SK-N-SH (cell line): ENCODE data around the gene TSPAN14. TPM values are rescaled to one million over a fixed set of nuclear protein-coding genes. Genes with fewer than 3 reads are reported as not detected.
A peak's percentile ranks its signal among the peaks of the same experiment; 100 is the strongest.

Source experiments
- CTCF ChIA-PET: fragments of 300-600, 350-600 bp; formaldehyde crosslinking; extraction: SDS; loops from one replicate; lab custom pipeline; 2021; lab: Yijun Ruan, JAX
- POLR2A ChIA-PET: fragments of 350-600 bp; sonication (Branson Sonifier 250); formaldehyde crosslinking; extraction: SDS; loops from one replicate; lab custom pipeline; 2020; ENCODE audit warnings: antibody characterized with exemption, inconsistent platforms; lab: Yijun Ruan, JAX
- DNase-seq: peaks from one replicate; pipeline ENCODE4 v3.0.0; 2012
- H2AFZ ChIP-seq: fragments of 200-600 bp; sonication (generic); 2 replicates; pipeline ENCODE4 v1.8.1; 2016; ENCODE audit warnings: antibody characterized with exemption, mild to moderate bottlenecking, low read depth
- H3F3A ChIP-seq: fragments of 200-600 bp; sonication (generic); replicated peaks from 2 replicates; pipeline ENCODE3; 2016; ENCODE audit warnings: antibody characterized with exemption, mild to moderate bottlenecking; ENCODE audit not compliant: insufficient read depth
- H3K27ac ChIP-seq, 2 experiments: fragments of 200-500 bp in 1 of 2; fragments of 200-600 bp in 1 of 2; sonication (Bioruptor generic) in 1 of 2; sonication (generic), shearing (Covaris generic) in 1 of 2; 2 replicates each; pipeline versions ENCODE4 v1.5.1 to v1.6.1; 2014 to 2016; ENCODE audit warnings: low read depth in 2 of 2, inconsistent platforms in 1 of 2, low read length in 1 of 2, mild to moderate bottlenecking in 1 of 2, mixed read lengths in 1 of 2
- H3K27me3 ChIP-seq: fragments of 200-600 bp; sonication (generic), shearing (Covaris generic); 2 replicates; pipeline ENCODE4 v1.6.1; 2016; ENCODE audit warnings: mixed run types; ENCODE audit not compliant: insufficient read depth
- H3K36me3 ChIP-seq, 2 experiments: fragments of 200-500 bp in 1 of 2; fragments of 200-600 bp in 1 of 2; sonication (Bioruptor generic) in 1 of 2; sonication (generic) in 1 of 2; replicated peaks in 1 of 2; 2 replicates each; pipeline versions ENCODE3 to v1.5.1; 2014 to 2016; ENCODE audit warnings: low read length in 1 of 2, mild to moderate bottlenecking in 1 of 2; ENCODE audit not compliant: insufficient read depth in 2 of 2, control insufficient read depth in 1 of 2
- H3K4me1 ChIP-seq, 2 experiments: fragments of 200-500 bp in 1 of 2; fragments of 200-600 bp in 1 of 2; sonication (Bioruptor generic) in 1 of 2; sonication (generic), shearing (Covaris generic) in 1 of 2; 2 replicates each; pipeline versions ENCODE4 v1.5.1 to v1.6.1; 2014 to 2016; ENCODE audit warnings: low read depth in 1 of 2, low read length in 1 of 2, mixed run types in 1 of 2; ENCODE audit not compliant: insufficient read depth in 2 of 2, control insufficient read depth in 1 of 2
- H3K4me2 ChIP-seq: fragments of 200-600 bp; sonication (generic), shearing (Covaris generic); 2 replicates; pipeline ENCODE4 v1.6.1; 2017; ENCODE audit warnings: mixed run types
- H3K4me3 ChIP-seq, 2 experiments: fragments of 200-500 bp in 1 of 2; fragments of 200-600 bp in 1 of 2; sonication (Bioruptor generic) in 1 of 2; sonication (generic), shearing (Covaris generic) in 1 of 2; 2 replicates each; pipeline versions ENCODE4 v1.5.1 to v1.8.1; 2014 to 2016; ENCODE audit warnings: low read depth in 2 of 2, inconsistent platforms in 1 of 2, low read length in 1 of 2, mild to moderate bottlenecking in 1 of 2, mixed read lengths in 1 of 2, moderate library complexity in 1 of 2
- H3K79me2 ChIP-seq: fragments of 200-600 bp; sonication (generic); 2 replicates; pipeline ENCODE4 v1.8.1; 2017; ENCODE audit warnings: mild to moderate bottlenecking; ENCODE audit not compliant: insufficient read depth
- H3K9ac ChIP-seq: fragments of 200-600 bp; sonication (generic); 2 replicates; pipeline ENCODE4 v1.6.1; 2017; ENCODE audit warnings: mixed run types
- H3K9me2 ChIP-seq: fragments of 200-600 bp; sonication (generic); 2 replicates; pipeline ENCODE4 v1.6.1; 2017; ENCODE audit warnings: mixed run types
- H3K9me3 ChIP-seq: fragments of 200-600 bp; sonication (generic); 2 replicates; pipeline ENCODE4 v1.6.1; 2017; ENCODE audit warnings: mixed run types, mild to moderate bottlenecking, moderate library complexity
- H4K20me1 ChIP-seq: fragments of 200-600 bp; sonication (generic); 2 replicates; pipeline ENCODE4 v1.6.1; 2017; ENCODE audit warnings: mild to moderate bottlenecking, mixed run types; ENCODE audit not compliant: insufficient read depth
- CHD2 ChIP-seq: fragments of 150-350 bp; IDR thresholded peaks from 2 replicates; pipeline ENCODE4 v1.6.1; 2018; ENCODE audit warnings: low read length; ENCODE audit not compliant: partially characterized antibody
- ELF1 ChIP-seq: IDR thresholded peaks from 2 replicates; pipeline ENCODE4 v1.4.0; 2012
- FOSL2 ChIP-seq: IDR thresholded peaks from 2 replicates; pipeline ENCODE4 v1.4.0; 2012; ENCODE audit warnings: low read depth, mild to moderate bottlenecking, moderate library complexity, borderline replicate concordance
- FOXJ3 ChIP-seq: sonication (generic); formaldehyde crosslinking; IDR thresholded peaks from 2 replicates; pipeline ENCODE4 v1.5.1; 2020; ENCODE audit warnings: mild to moderate bottlenecking, missing genetic modification reagents
- GATA2 ChIP-seq: sonication (generic); formaldehyde crosslinking; IDR thresholded peaks from 2 replicates; pipeline ENCODE4 v1.5.0; 2020; ENCODE audit warnings: mild to moderate bottlenecking, missing genetic modification reagents
- IRF3 ChIP-seq: fragments of 150-350 bp; IDR thresholded peaks from 2 replicates; pipeline ENCODE4 v1.6.1; 2016; ENCODE audit warnings: mild to moderate bottlenecking, low read depth, low read length
- JUND ChIP-seq: IDR thresholded peaks from 2 replicates; pipeline ENCODE4 v1.4.0; 2012
- MEF2A ChIP-seq: IDR thresholded peaks from 2 replicates; pipeline ENCODE4 v1.4.0; 2012; ENCODE audit warnings: low read depth, borderline replicate concordance
- MXI1 ChIP-seq: IDR thresholded peaks from 2 replicates; pipeline ENCODE4 v1.6.1; 2012; ENCODE audit warnings: mild to moderate bottlenecking, low read depth, low read length, improper control_type of control experiment
- NFIC ChIP-seq: IDR thresholded peaks from 2 replicates; pipeline ENCODE4 v1.4.0; 2012; ENCODE audit warnings: borderline replicate concordance
- NRF1 ChIP-seq: IDR thresholded peaks from 2 replicates; pipeline ENCODE4 v1.6.1; 2012; ENCODE audit warnings: low read depth, mild to moderate bottlenecking, low read length
- POLR2AphosphoS5 ChIP-seq: IDR thresholded peaks from 2 replicates; pipeline ENCODE4 v1.6.1; 2012; ENCODE audit warnings: low read depth, low read length
- RCOR1 ChIP-seq: fragments of 150-350 bp; IDR thresholded peaks from 2 replicates; pipeline ENCODE4 v1.6.1; 2017; ENCODE audit warnings: antibody characterized with exemption, low read length
- REST ChIP-seq: IDR thresholded peaks from 2 replicates; pipeline ENCODE4 v1.6.1; 2012; ENCODE audit warnings: mild to moderate bottlenecking, low read depth, low read length, moderate library complexity
- RFX5 ChIP-seq: IDR thresholded peaks from 2 replicates; pipeline ENCODE4 v1.6.1; 2012; ENCODE audit warnings: mild to moderate bottlenecking, improper control_type of control experiment, low read length
- RXRA ChIP-seq: IDR thresholded peaks from 2 replicates; pipeline ENCODE4 v1.4.0; 2012; ENCODE audit warnings: low read depth, mild to moderate bottlenecking, borderline replicate concordance
- TEAD4 ChIP-seq: IDR thresholded peaks from 2 replicates; pipeline ENCODE4 v1.4.0; 2012; ENCODE audit warnings: mild to moderate bottlenecking, borderline replicate concordance; ENCODE audit not compliant: insufficient read depth
- ZBTB33 ChIP-seq: IDR thresholded peaks from 2 replicates; pipeline ENCODE4 v1.4.0; 2012; ENCODE audit warnings: low read depth, borderline replicate concordance
- WGBS: methylation state at CpG from one replicate; pipeline ENCODE4 v1.1.6; 2017; ENCODE audit warnings: low lambda C conversion rate; 5-methylcytosine and 5-hydroxymethylcytosine counted together
- polyA plus RNA-seq, 3 experiments: library from polyadenylated mRNA; depleted of rRNA; stranded (reverse); fragments of >200 nt; gene quantifications; 2 replicates each; pipeline ENCODE4 v1.2.3, GENCODE V29; 2012

The TSPAN14 gene
- polyA plus RNA-seq, 1 of the 3 experiments (the other 2 are of a cell fraction) = 78.1 TPM

- no peaks in the 10 kb centered on the region for H3K79me2 ChIP-seq
- H3K36me3 ChIP-seq = peaks cover 5 to 16% of the 10 kb centered on the region in 2 experiments
- H3K27me3 ChIP-seq = no peaks in the 10 kb centered on the region
- no peaks in the 10 kb centered on the region for H3K9me3 ChIP-seq
- no peak for DNase-seq
- no peak overlapping the region for H2AFZ ChIP-seq
- ChIA-PET CTCF (interaction anchor here (0.7 to 5.2 kb wide), 5 partner anchors 9 to 95 kb away, joined by 3 to 44 read pairs (median 3); no protein-coding TSS in a partner anchor), POLR2A (no interaction called here)
- no peak overlapping the region for H3K9ac ChIP-seq
- no peak overlapping the region for H3K4me3 ChIP-seq
- 0 out of 4 replicates have a peak overlapping the region, but pooled peaks of 1 of the 2 experiments have one; percentile 18 for H3K27ac ChIP-seq
- H3F3A ChIP-seq = no peaks in the 10 kb centered on the region
- H3K4me2 ChIP-seq = no peak overlapping the region
- H3K9me2 ChIP-seq = no peaks in the 10 kb centered on the region
- WGBS = 67% methylated on average over 9 of the region's 9 CpGs
- no peaks in the 10 kb centered on the region; a peak in 1 of 4 replicates for H3K4me1 ChIP-seq
- TF ChIP-seq RCOR1 (no peak), REST (no peak), TEAD4 (no peak), ELF1 (no peak), RXRA (no peak), POLR2AphosphoS5 (no peak), NFIC (peak; percentile 35; the same call in 1 of the 2 replicates), FOSL2 (peak; percentile 85), FOXJ3 (CRISPR knock-in tag) (no peak), RFX5 (no peak), MXI1 (no peak), GATA2 (CRISPR knock-in tag) (no peak), ZBTB33 (no peak), NRF1 (no peak), CHD2 (no peak), IRF3 (no peak), JUND (peak; percentile 58), MEF2A (no peak)
- no peaks in the 10 kb centered on the region for H4K20me1 ChIP-seq
Measured at GRCh38 chr10:80429521-80429973, 24.6 kb upstream of the TSPAN14 start.
